ENCODE measurements around the gene INAFM2.

GRCh38 chr15:40290545-40290917 is 33.0 kb upstream of the INAFM2 start:
- TF ChIP-seq ZFX (IDR thresholded peaks at IDR 0.05) (no peak), MAX (IDR thresholded peaks at IDR 0.05) (no peak), EZH2phosphoT487 (IDR thresholded peaks at IDR 0.05; ENCODE audit: borderline replicate concordance) (no peak), CTCF (IDR thresholded peaks at IDR 0.05 in 2 of 3, conservative IDR thresholded peaks at IDR 0.05 in 1 of 3; ENCODE audit: borderline replicate concordance in 1 of 3, insufficient read depth in 1 of 3, low read depth in 2 of 3, low read length in 2 of 3) (no peak), ZBTB33 (IDR thresholded peaks at IDR 0.05; ENCODE audit: extremely low read depth, insufficient replicate concordance, low read length) (no peak), POLR2A (IDR thresholded peaks at IDR 0.05; ENCODE audit: borderline replicate concordance, extremely low read depth, insufficient read depth, insufficient read length) (no peak), POLR2AphosphoS5 (IDR thresholded peaks at IDR 0.05; ENCODE audit: low read depth, low read length) (no peak), SRF (IDR thresholded peaks at IDR 0.05; ENCODE audit: low read depth) (no peak), ZNF274 (IDR thresholded peaks at IDR 0.05; ENCODE audit: low read depth, low read length) (no peak)

Measured in HCT116 (cell line).